Upper lobe of left lung (tissue), 6 donors: Measurements from ENCODE around the gene XCR1. TPM values are rescaled to one million over a fixed set of nuclear protein-coding genes. Genes with fewer than 3 reads are reported as not detected.

Experiments used
- ATAC-seq, 2 donors: fragments of 200-7000 bp; cut with Tn5 transposase; one replicate each; pipeline ENCODE4 v1.9.1; 2022; ENCODE audit warnings: mild to moderate bottlenecking in 2 of 2, moderate library complexity in 2 of 2; ENCODE audit not compliant: low FRiP score in 2 of 2
- DNase-seq, 2 donors: peaks; one replicate each; pipeline ENCODE4 v3.0.0-alpha.2; 2019 to 2020
- H3K27ac ChIP-seq, 4 donors: fragments of 200-600 bp; sonication (generic); one replicate each; pipeline ENCODE4 v1.5.1; 2016 to 2019
- H3K27me3 ChIP-seq, 4 donors: fragments of 200-600 bp; sonication (generic); one replicate each; pipeline ENCODE4 v1.5.1; 2017 to 2019
- H3K36me3 ChIP-seq, 4 donors: fragments of 200-600 bp; sonication (generic); one replicate each; pipeline ENCODE4 v1.5.1; 2016 to 2019
- H3K4me1 ChIP-seq, 4 donors: fragments of 200-600 bp; sonication (generic); one replicate each; pipeline ENCODE4 v1.5.1; 2018 to 2019
- H3K4me3 ChIP-seq, 4 donors: fragments of 200-600 bp; sonication (generic); one replicate each; pipeline ENCODE4 v1.5.1; 2017 to 2019; ENCODE audit warnings: mild to moderate bottlenecking in 2 of 4, moderate library complexity in 1 of 4
- H3K9me3 ChIP-seq, 4 donors: fragments of 200-600 bp; sonication (generic); one replicate each; pipeline ENCODE4 v1.5.1; 2018 to 2019
- EP300 ChIP-seq, 4 donors: sonication (generic); formaldehyde crosslinking; IDR thresholded peaks; one replicate each; pipeline ENCODE4 v1.5.1; 2017; ENCODE audit warnings: antibody characterized with exemption in 4 of 4, control low read depth in 2 of 4
- POLR2A ChIP-seq, 4 donors: fragments of 450-650 bp; IDR thresholded peaks; one replicate each; pipeline ENCODE4 v1.5.1; 2016 to 2017; ENCODE audit warnings: antibody characterized with exemption in 4 of 4, mild to moderate bottlenecking in 2 of 4
- POLR2AphosphoS5 ChIP-seq, 2 donors: sonication (generic); formaldehyde crosslinking; IDR thresholded peaks; one replicate each; pipeline ENCODE4 v1.5.1; 2017; ENCODE audit warnings: antibody characterized with exemption in 2 of 2
- WGBS, 2 donors: methylation state at CpG; one replicate each; pipeline ENCODE4 v1.1.5; 2017 to 2018; 5-methylcytosine and 5-hydroxymethylcytosine counted together
- total RNA-seq, 6 donors: library from RNA; depleted of rRNA in 4 of 6; stranded (reverse); fragments of >200 nt in 4 of 6; gene quantifications; one replicate each; pipeline versions ENCODE4 v1.1.0 to v1.2.1, GENCODE V29; 2016 to 2021
- TF ChIP-seq, protein P1 (sequence below), 6 experiments: fragments of 450-650 bp in 4 of 6; fragments of 200-600 bp in 2 of 6; sonication (generic) in 2 of 6; IDR thresholded peaks; one replicate each; pipeline ENCODE4 v1.5.1; 2016 to 2019; ENCODE audit warnings: antibody characterized with exemption in 6 of 6
- donor health status: DM: no; HTN: no; CAD: no; lungs with moderate emphysema.
- donor health status: DM: no; HTN: yes; CAD: no; lungs with severe emphysema.

The XCR1 gene
- total RNA-seq, 6 donors from 2014 or later, result 0.15 to 0.47 (median 0.28) TPM; not detected in 2

DNA sequence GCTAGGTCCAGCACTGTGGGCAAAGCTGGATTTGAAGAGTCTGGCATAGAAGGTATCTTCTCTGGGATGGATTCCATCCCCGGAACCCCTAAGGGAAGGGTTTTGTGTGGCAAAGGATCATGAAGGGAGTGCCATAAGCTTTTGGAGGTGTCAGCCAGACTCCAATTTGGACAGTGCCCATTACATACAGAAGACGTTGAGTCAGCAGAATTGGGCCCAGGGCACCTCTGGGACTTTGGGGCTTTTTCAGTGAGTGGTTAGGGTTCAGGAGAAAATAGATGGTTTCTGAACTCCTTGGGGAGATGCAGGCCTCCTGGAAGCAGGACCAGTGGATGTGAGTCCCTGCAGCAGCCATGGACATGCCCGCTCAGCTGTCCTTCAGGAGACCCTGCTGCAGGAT lies 34.6 kb upstream of the XCR1 start:
- H3K27me3 ChIP-seq, result no peaks in the 10 kb centered on the region
- TF ChIP-seq POLR2AphosphoS5 (IDR thresholded peaks at IDR 0.05) (no peak), EP300 (IDR thresholded peaks at IDR 0.05) (no peak), POLR2A (IDR thresholded peaks at IDR 0.05) (no peak)
- TF ChIP-seq, protein P1, sequence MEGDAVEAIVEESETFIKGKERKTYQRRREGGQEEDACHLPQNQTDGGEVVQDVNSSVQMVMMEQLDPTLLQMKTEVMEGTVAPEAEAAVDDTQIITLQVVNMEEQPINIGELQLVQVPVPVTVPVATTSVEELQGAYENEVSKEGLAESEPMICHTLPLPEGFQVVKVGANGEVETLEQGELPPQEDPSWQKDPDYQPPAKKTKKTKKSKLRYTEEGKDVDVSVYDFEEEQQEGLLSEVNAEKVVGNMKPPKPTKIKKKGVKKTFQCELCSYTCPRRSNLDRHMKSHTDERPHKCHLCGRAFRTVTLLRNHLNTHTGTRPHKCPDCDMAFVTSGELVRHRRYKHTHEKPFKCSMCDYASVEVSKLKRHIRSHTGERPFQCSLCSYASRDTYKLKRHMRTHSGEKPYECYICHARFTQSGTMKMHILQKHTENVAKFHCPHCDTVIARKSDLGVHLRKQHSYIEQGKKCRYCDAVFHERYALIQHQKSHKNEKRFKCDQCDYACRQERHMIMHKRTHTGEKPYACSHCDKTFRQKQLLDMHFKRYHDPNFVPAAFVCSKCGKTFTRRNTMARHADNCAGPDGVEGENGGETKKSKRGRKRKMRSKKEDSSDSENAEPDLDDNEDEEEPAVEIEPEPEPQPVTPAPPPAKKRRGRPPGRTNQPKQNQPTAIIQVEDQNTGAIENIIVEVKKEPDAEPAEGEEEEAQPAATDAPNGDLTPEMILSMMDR (IDR thresholded peaks at IDR 0.05), result no peak
- H3K36me3 ChIP-seq, result no peaks in the 10 kb centered on the region
- H3K4me3 ChIP-seq, result no peak overlapping the region
- peaks cover 0 to 6% (median 4%) of the 10 kb centered on the region in 4 donors for H3K4me1 ChIP-seq
- H3K27ac ChIP-seq, result no peak overlapping the region
- ATAC-seq (no peak), DNase-seq (no peak)
- no peaks in the 10 kb centered on the region for H3K9me3 ChIP-seq
- WGBS, 2 donors, result 100% methylated on average over 2 to 3 of the region's 3 CpGs

DNA sequence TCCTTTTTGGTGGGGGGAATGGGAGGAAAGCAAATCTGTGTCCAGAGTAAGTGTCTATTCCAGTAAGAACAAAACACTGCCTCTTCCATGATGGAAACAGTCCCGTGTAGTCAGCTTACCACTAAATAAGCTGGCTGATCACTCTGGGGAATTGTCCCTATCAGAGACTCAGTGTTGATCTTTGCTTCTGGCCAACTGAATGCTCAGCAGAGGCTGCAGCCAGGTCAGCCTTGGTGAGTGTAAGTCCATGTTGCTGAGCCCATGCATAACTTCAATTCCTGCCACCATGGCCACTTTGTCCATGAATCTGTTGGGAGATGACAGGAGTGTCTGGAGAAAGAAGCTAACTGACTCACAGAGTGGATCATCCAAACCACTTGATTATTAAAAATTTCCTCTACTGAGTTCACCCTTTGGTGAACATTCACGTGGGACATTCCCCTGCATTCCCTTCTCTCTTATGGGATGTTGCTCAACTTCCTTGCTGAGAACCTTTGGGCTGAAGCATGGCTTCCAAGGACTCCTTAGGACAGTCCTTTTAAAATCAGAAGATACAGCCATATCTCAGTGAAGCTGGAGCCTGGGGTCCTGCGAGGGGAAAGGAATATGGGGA lies 33.9 kb upstream of the XCR1 start:
- H3K27ac ChIP-seq, result no peak overlapping the region
- DNase-seq (no peak), ATAC-seq (no peak)
- no peak overlapping the region for H3K4me3 ChIP-seq
- no peaks in the 10 kb centered on the region for H3K27me3 ChIP-seq
- no peaks in the 10 kb centered on the region for H3K9me3 ChIP-seq
- H3K36me3 ChIP-seq, result no peaks in the 10 kb centered on the region
- WGBS, 2 donors, result 83 to 88% methylated on average over 3 of the region's 3 CpGs
- TF ChIP-seq EP300 (IDR thresholded peaks at IDR 0.05) (no peak), POLR2A (IDR thresholded peaks at IDR 0.05) (no peak), POLR2AphosphoS5 (IDR thresholded peaks at IDR 0.05) (no peak)
- TF ChIP-seq, protein P1 (IDR thresholded peaks at IDR 0.05), result no peak
- peaks cover 0 to 6% (median 4%) of the 10 kb centered on the region in 4 donors for H3K4me1 ChIP-seq

DNA sequence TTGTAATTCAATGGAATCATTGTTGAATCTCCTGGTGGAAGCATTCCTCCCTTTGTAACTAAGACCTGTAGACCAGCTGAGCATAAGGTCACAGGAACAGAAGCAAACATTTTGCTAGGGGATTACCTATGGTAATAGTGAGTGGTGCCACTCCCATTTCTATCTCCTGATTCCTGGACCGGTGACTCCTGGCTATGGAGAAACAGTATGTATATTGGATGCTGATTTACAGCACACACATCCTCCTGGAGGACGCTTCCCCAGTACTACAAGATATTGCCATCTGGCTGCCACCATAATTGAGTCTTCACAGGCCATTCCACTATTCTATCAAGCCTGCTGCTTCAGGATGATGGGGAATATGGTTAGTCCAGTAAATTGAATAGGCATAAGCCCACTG lies 33.3 kb upstream of the XCR1 start:
- peaks cover 0 to 6% (median 4%) of the 10 kb centered on the region in 4 donors for H3K4me1 ChIP-seq
- TF ChIP-seq, protein P1 (IDR thresholded peaks at IDR 0.05), result no peak
- TF ChIP-seq EP300 (IDR thresholded peaks at IDR 0.05), result no peak
- TF ChIP-seq POLR2A (IDR thresholded peaks at IDR 0.05), result no peak
- TF ChIP-seq POLR2AphosphoS5 (IDR thresholded peaks at IDR 0.05), result no peak
- no peak overlapping the region for H3K27ac ChIP-seq
- H3K27me3 ChIP-seq, result no peaks in the 10 kb centered on the region
- no peak for ATAC-seq
- no peaks in the 10 kb centered on the region for H3K9me3 ChIP-seq
- 91 to 100% methylated on average over 2 of the region's 2 CpGs for WGBS, 2 donors
- H3K36me3 ChIP-seq, result no peaks in the 10 kb centered on the region
- H3K4me3 ChIP-seq, result no peak overlapping the region
- DNase-seq, result no peak

DNA sequence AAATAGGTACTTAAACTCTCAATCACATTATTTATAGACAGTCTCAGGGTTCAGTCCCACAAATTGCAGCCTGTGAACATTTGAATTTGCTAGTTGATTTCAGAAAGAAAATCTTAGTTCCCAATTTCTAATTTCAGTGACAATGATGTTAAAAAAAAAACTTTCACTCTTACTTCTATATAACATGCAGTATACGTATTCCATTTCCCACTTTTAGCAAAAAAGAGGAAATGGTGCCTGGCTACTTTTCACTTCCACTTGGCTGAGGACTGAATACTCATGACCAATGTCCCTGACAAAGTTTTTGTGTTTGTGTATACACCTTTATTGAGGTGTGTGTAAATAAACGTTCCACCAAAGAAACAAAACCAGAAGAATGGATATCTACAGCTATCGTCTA lies 32.1 kb upstream of the XCR1 start:
- TF ChIP-seq POLR2A (IDR thresholded peaks at IDR 0.05) (no peak), POLR2AphosphoS5 (IDR thresholded peaks at IDR 0.05) (no peak), EP300 (IDR thresholded peaks at IDR 0.05) (no peak)
- TF ChIP-seq, protein P1 (IDR thresholded peaks at IDR 0.05), result no peak
- ATAC-seq, result no peak

DNA sequence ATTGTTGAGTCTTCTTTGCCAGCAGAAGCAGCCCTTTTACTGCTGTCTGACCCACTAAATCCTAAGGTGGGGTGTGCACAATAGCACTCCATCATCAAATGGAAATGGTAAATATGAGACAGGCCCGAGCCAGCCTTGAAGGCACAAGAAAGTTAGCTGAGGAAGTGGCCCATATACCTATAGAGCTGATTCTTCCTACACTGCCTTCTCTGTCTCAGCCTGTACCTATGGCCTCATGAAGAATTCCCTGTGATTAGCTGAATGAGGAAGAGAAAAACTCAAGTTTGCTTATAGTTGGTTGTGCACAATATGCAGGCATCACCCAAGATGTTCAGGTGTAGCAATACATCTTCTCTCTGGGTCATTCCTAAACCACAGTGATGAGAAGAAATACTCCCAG lies 31.7 kb upstream of the XCR1 start:
- no peak for DNase-seq
- 63 to 91% methylated on average over 1 of the region's 1 CpG for WGBS, 2 donors
- Histone ChIP-seq H3K4me3 (no peak overlapping the region), H3K4me1 (peaks cover 0 to 4% (median 2%) of the 10 kb centered on the region in 4 donors), H3K36me3 (no peaks in the 10 kb centered on the region), H3K27me3 (no peaks in the 10 kb centered on the region), H3K9me3 (no peaks in the 10 kb centered on the region), H3K27ac (no peak overlapping the region)
- TF ChIP-seq POLR2AphosphoS5 (IDR thresholded peaks at IDR 0.05) (no peak), EP300 (IDR thresholded peaks at IDR 0.05) (no peak), POLR2A (IDR thresholded peaks at IDR 0.05) (no peak)
- TF ChIP-seq, protein P1 (IDR thresholded peaks at IDR 0.05), result no peak
- ATAC-seq, result no peak

More for the DNA sequence above, 32.1 kb upstream of the XCR1 start:
- Histone ChIP-seq H3K27me3 (no peaks in the 10 kb centered on the region), H3K36me3 (no peaks in the 10 kb centered on the region), H3K4me1 (peaks cover 0 to 4% (median 2%) of the 10 kb centered on the region in 4 donors), H3K9me3 (no peaks in the 10 kb centered on the region), H3K4me3 (no peak overlapping the region), H3K27ac (no peak overlapping the region)
- no peak for DNase-seq
- 42 to 55% methylated on average over 3 of the region's 3 CpGs for WGBS, 2 donors
